Measurements from ENCODE around the gene RBM33.

RBM33 gene

DNA sequence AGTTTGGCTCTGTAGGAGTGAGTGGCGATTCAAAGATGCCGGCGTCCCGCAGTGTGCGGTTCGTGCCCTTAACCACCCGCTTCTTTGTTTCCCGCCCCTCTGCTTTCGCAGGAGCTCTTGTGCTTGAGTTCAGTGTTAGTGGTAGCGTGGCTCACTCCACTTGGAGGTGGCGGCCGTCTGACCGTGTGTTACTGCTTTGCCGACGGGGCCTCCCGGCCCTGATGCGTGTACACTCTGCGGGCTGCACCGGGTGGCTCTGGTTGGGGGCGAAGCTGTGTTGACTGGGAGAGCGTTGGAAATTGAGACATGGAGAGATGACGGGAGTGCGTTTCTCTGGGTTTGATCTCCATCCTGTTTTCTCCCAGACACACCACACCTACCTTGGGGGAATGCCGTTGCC, 136.4 kb downstream of the RBM33 start:
- DNase-seq: no peak

DNA sequence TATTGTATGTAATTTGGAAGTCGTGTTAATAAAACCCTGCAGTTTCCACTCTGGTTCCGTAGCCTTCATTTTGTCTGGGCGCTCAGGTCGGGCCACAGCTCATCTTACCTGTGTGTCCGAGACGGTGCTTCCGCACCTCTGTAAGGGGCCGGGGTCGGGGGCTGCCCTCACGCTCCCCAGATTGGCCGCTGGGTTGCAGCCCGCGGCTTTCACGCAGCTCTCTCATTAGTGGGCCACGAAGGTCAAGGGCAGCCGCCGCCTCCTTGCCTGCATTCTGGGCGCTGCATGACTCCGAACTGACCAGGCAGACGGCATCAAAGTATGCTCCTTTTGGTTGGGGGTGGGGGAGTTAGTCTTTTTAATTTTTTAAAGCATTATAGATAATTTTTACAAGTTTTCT, 137.0 kb downstream of the RBM33 start:
- no peak for DNase-seq

GRCh38 chr7:155782466-155782865, 138.0 kb downstream of the RBM33 start:
- DNase-seq: no peak

- DNase-seq: no peak
Measured at GRCh38 chr7:155785536-155785935, 141.1 kb downstream of the RBM33 start.

DNA sequence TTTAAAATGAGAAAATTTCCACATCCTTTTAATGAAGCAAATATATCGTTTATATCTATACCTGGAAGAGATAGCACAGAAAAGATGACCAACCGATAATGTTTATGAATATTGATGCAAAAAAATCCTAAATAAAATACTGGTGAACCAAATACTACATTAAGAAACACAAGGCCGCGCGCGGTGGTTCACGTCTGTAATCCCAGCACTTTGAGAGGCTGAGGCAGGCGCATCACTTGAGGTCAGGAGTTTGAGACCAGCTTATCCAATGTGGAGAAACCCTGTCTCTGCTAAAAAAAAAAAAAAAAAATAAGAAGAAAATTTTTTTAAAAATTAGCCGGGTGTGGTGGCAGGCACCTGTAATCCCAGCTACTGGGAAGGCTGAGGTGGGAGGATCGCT, 142.0 kb downstream of the RBM33 start:
- DNase-seq: no peak

GRCh38 chr7:155787171-155787851, 142.8 kb downstream of the RBM33 start:
- no peak for DNase-seq

GRCh38 chr7:155788616-155789000, 144.1 kb downstream of the RBM33 start:
- DNase-seq: no peak

GRCh38 chr7:155789001-155789725, 144.7 kb downstream of the RBM33 start:
- DNase-seq: no peak

DNA sequence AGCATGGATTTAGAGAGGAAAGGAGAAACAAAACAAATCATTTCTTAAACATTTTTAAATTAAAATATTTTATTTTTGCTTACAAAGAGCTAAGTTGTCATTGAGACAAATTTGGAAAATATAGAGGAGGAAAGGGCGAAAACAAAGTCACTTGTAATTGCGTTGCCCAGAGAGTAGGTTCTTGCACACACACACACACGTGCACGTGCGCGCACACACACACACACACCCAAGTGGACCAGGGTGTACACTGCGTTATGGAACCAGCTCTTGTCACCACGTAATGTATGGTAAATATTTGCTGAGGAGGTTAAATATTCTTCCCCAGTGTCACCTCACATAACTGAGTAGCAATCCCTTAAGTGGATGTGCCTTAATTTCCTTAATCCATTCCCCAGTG, 146.2 kb downstream of the RBM33 start:
- no peak for DNase-seq

DNA sequence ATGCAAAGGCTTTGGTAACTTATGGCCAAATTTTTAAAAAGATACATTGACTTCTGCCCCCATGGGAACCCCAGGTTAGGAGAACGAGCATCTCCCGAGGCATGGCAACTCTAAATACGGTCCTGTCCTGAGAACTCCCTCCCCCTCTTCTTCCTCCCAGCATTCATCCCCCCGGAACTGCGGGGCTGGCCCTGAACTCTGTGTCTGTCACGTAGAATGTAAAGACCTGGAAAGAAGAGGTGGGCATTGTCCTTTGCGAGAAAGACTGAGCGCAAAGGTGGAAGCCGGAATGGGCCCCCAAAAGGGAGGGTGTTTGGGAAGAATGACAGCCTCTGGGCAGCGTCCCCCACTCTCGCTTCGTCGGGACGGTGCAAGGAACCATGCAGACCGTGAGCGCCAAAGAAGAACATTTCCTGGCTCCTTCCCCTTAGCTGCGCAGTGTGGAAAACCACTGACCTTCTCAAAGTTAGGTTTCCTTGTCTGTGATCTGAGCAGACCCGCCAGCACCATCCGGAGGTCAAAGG, 146.8 kb downstream of the RBM33 start:
- no peak for DNase-seq

- no peak for DNase-seq
Measured at GRCh38 chr7:155791836-155792235, 147.4 kb downstream of the RBM33 start.

DNA sequence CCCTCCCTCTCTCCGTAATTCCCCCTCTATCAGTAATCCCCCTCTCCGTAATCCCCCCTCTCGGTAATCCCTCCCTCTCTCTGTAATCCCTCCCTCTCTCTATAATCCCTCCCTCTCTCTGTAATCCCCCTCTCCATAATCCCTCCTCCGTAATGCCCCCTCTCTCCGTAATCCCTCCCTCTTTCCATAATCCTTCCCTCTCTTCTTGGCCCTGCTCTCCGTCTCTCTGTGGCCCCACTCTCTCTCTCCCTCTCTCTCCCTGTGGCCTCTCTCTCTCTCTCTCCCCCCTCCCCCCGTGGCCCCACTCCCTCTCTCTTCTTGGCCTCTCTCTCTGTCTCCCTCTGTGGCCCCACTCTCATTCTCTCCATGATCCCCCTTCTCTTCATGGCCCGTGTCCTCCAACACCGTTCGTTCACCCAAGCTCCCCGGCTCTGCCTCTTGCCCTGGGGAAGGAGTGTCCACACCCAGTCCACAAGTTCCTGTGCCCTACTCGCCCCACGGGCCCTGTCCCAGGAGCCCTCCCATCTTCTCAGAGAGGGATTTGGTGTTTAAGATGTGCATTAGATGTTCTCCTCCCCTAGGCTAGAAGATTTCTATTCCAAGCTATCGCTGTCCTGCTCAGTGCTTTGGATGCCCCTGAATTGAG, 148.0 kb downstream of the RBM33 start:
- DNase-seq: no peak

GRCh38 chr7:155792999-155793560, 148.6 kb downstream of the RBM33 start:
- no peak for DNase-seq

- no peak for DNase-seq
Measured at GRCh38 chr7:155793720-155794119, 149.3 kb downstream of the RBM33 start.

- DNase-seq: no peak
Measured at GRCh38 chr7:155794196-155794595, 149.7 kb downstream of the RBM33 start.

DNA sequence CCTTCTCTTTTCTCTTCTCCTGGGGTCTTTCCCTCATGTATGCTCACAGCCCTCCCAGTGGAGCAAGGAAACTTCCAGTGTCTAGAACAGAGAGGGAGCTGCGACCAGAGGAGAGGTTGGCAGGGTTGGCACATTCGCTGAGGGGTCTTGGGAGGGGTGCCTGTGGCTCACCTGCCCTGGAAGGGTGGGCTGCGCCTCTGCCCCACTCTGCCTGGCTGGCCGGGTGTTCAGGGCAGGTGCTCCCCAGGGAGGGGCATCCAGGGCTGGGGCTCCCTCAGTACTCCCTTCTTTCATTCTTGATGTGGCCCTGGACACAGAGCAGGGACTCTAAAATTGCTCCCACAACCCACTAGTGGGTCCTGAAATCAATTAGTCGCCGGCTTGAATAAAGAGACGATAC, 150.9 kb downstream of the RBM33 start:
- DNase-seq: no peak

GRCh38 chr7:155795951-155796350, 151.5 kb downstream of the RBM33 start:
- no peak for DNase-seq

- DNase-seq: peak; percentile 45 to 63
Measured at GRCh38 chr7:155796381-155797261, 152.2 kb downstream of the RBM33 start.

- DNase-seq: no peak
Measured at GRCh38 chr7:155797262-155798250, 153.1 kb downstream of the RBM33 start.

- no peak for DNase-seq
Measured at GRCh38 chr7:155798673-155799439, 154.4 kb downstream of the RBM33 start.
